HCT116 (cell line): ENCODE measurements around the gene FGF14. TPM values are rescaled to one million over a fixed set of nuclear protein-coding genes. Genes with fewer than 3 reads are reported as not detected.

Experiments
- ATAC-seq: fragments of 200-7000 bp; cut with Tn5 transposase; 2 replicates; pipeline ENCODE4 v1.9.1; 2020; ENCODE audit warnings: mild to moderate bottlenecking, moderate library complexity
- BruUV-seq: library from RNA; stranded (reverse); fragments of 400-500 nt; replicated peaks from 2 replicates; lab custom pipeline; 2021; lab: Mats Ljungman, UMichigan
- CTCF ChIA-PET: fragments of 300-600 bp; sonication (Branson Sonifier 250); formaldehyde crosslinking; loops from one replicate; lab custom pipeline; 2021; ENCODE audit warnings: antibody characterized with exemption; lab: Charles Lee
- POLR2A ChIA-PET: fragments of 300-600, 350-600 bp; sonication (Branson Sonifier 250); formaldehyde crosslinking; loops from one replicate; lab custom pipeline; 2021; ENCODE audit warnings: antibody characterized with exemption; lab: Charles Lee
- RAD21 ChIA-PET, 2 experiments: fragments of 300-600 bp; sonication (Branson Sonifier 250); formaldehyde crosslinking; loops; one replicate each; lab custom pipeline; 2023; ENCODE audit warnings: low total read pairs in 2 of 2; ENCODE audit not compliant: uncharacterized antibody in 2 of 2, unreplicated experiment in 2 of 2, low non-redundant PET in 1 of 2; lab: Charles Lee
- DNase-seq: peaks from one replicate; pipeline ENCODE4 v3.0.0-alpha.2; 2010; ENCODE audit warnings: low read depth, low spot score
- H2AFZ ChIP-seq: fragments of 200-600 bp; shearing (Covaris generic), sonication (generic); 2 replicates; pipeline ENCODE4 v1.6.1; 2017; ENCODE audit warnings: low read depth, mixed run types, mixed read lengths, antibody characterized with exemption, low read length; ENCODE audit not compliant: poor library complexity, severe bottlenecking
- H3K27ac ChIP-seq: 2 replicates; pipeline ENCODE4 v1.5.1; 2012; ENCODE audit warnings: low read depth, low read length
- H3K27me3 ChIP-seq: fragments of 200-600 bp; sonication (generic); 2 replicates; pipeline ENCODE4 v1.6.1; 2016; ENCODE audit warnings: mixed run types, low read length, mixed read lengths; ENCODE audit not compliant: insufficient read depth
- H3K36me3 ChIP-seq, 2 experiments: fragments of 200-500 bp in 1 of 2; fragments of 200-600 bp in 1 of 2; sonication (Bioruptor generic) in 1 of 2; sonication (generic) in 1 of 2; 2 replicates each; pipeline versions ENCODE4 v1.5.1 to v1.6.1; 2014 to 2016; ENCODE audit warnings: low read length in 2 of 2, inconsistent platforms in 1 of 2, mixed read lengths in 1 of 2, mixed run types in 1 of 2; ENCODE audit not compliant: insufficient read depth in 2 of 2, control insufficient read depth in 1 of 2
- H3K4me1 ChIP-seq, 2 experiments: fragments of 200-600 bp in 1 of 2; sonication (generic) in 1 of 2; 2 replicates each; pipeline versions ENCODE4 v1.5.1 to v1.6.1; 2012 to 2017; ENCODE audit warnings: low read length in 2 of 2, inconsistent platforms in 1 of 2, mild to moderate bottlenecking in 1 of 2, mixed read lengths in 1 of 2, mixed run types in 1 of 2, moderate library complexity in 1 of 2; ENCODE audit not compliant: insufficient read depth in 2 of 2, control insufficient read depth in 1 of 2
- H3K4me2 ChIP-seq: fragments of 200-600 bp; sonication (generic); 2 replicates; pipeline ENCODE4 v1.6.1; 2017; ENCODE audit warnings: mixed run types, low read length, mixed read lengths
- H3K4me3 ChIP-seq, 2 experiments: fragments of 200-600 bp in 1 of 2; sonication (generic) in 1 of 2; replicated peaks in 1 of 2; 2 replicates each; pipeline ENCODE4 v1.5.1; 2011 to 2016; ENCODE audit warnings: low read length in 2 of 2, control low read depth in 1 of 2, low read depth in 1 of 2, mild to moderate bottlenecking in 1 of 2, mixed read lengths in 1 of 2, mixed run types in 1 of 2
- H3K79me2 ChIP-seq: fragments of 200-600 bp; sonication (generic); 2 replicates; pipeline ENCODE4 v1.6.1; 2017; ENCODE audit warnings: mild to moderate bottlenecking, mixed run types, low read length, moderate library complexity, mixed read lengths; ENCODE audit not compliant: insufficient read depth
- H3K9ac ChIP-seq: fragments of 200-600 bp; sonication (generic); 2 replicates; pipeline ENCODE4 v1.6.1; 2016; ENCODE audit warnings: low read length, mixed read lengths
- H3K9me2 ChIP-seq: fragments of 200-600 bp; sonication (generic), shearing (Covaris generic); 2 replicates; pipeline ENCODE4 v1.6.1; 2017; ENCODE audit warnings: mixed run types, mild to moderate bottlenecking, moderate library complexity; ENCODE audit not compliant: insufficient read depth
- H3K9me3 ChIP-seq, 2 experiments: fragments of 200-500 bp in 1 of 2; fragments of 200-600 bp in 1 of 2; sonication (Bioruptor generic) in 1 of 2; sonication (generic) in 1 of 2; 2 replicates each; pipeline ENCODE4 v1.6.1; 2014 to 2017; ENCODE audit warnings: low read length in 2 of 2, mixed read lengths in 2 of 2, inconsistent platforms in 1 of 2, low read depth in 1 of 2, mild to moderate bottlenecking in 1 of 2, mixed run types in 1 of 2, moderate library complexity in 1 of 2; ENCODE audit not compliant: control insufficient read depth in 1 of 2, insufficient read depth in 1 of 2
- H4K20me1 ChIP-seq: fragments of 200-600 bp; sonication (generic), shearing (Covaris generic); 2 replicates; pipeline ENCODE4 v1.6.1; 2017; ENCODE audit warnings: mixed run types, mild to moderate bottlenecking, moderate library complexity; ENCODE audit not compliant: insufficient read depth
- CBX3 ChIP-seq: IDR thresholded peaks from 2 replicates; pipeline ENCODE4 v1.6.1; 2012; ENCODE audit warnings: low read depth
- ELF1 ChIP-seq: IDR thresholded peaks from 2 replicates; pipeline ENCODE4 v1.6.1; 2012; ENCODE audit warnings: low read depth, borderline replicate concordance
- EZH2 ChIP-seq: fragments of 200-600 bp; sonication (generic); IDR thresholded peaks from 2 replicates; pipeline ENCODE4 v1.6.1; 2017; ENCODE audit warnings: antibody characterized with exemption, mixed run types
- JUND ChIP-seq: IDR thresholded peaks from 2 replicates; pipeline ENCODE4 v1.6.1; 2012
- POLR2A ChIP-seq: IDR thresholded peaks from 2 replicates; pipeline ENCODE4 v1.7.0; 2011; ENCODE audit warnings: borderline replicate concordance; ENCODE audit not compliant: insufficient read depth, insufficient read length; ENCODE audit errors: extremely low read depth
- POLR2AphosphoS5 ChIP-seq: IDR thresholded peaks from 2 replicates; pipeline ENCODE4 v1.6.1; 2011; ENCODE audit warnings: mild to moderate bottlenecking, low read depth, low read length, moderate library complexity
- RAD21 ChIP-seq: IDR thresholded peaks from 2 replicates; pipeline ENCODE4 v1.6.1; 2012; ENCODE audit warnings: low read depth, mild to moderate bottlenecking
- SRF ChIP-seq: IDR thresholded peaks from 2 replicates; pipeline ENCODE4 v1.6.1; 2012; ENCODE audit warnings: low read depth
- YY1 ChIP-seq: IDR thresholded peaks from 2 replicates; pipeline ENCODE4 v1.6.1; 2011; ENCODE audit warnings: low read length, low read depth, moderate library complexity, mild to moderate bottlenecking; ENCODE audit not compliant: insufficient replicate concordance; ENCODE audit errors: extremely low read depth
- intact Hi-C: fragments of 100-400 bp; cut with micrococcal nuclease; formaldehyde crosslinking; loops from 2 replicates; pipeline ENCODE4 v1.10.0; 2022
- total RNA-seq: library from RNA; stranded (reverse); gene quantifications from one replicate; pipeline ENCODE4 v1.2.1, GENCODE V29; 2021; ENCODE audit not compliant: unreplicated experiment
- TF ChIP-seq, protein P1 (sequence below): IDR thresholded peaks from 2 replicates; pipeline ENCODE4 v1.6.1; 2012

Gene FGF14
- total RNA-seq, 1 experiment from 2014 or later, result not detected

DNA sequence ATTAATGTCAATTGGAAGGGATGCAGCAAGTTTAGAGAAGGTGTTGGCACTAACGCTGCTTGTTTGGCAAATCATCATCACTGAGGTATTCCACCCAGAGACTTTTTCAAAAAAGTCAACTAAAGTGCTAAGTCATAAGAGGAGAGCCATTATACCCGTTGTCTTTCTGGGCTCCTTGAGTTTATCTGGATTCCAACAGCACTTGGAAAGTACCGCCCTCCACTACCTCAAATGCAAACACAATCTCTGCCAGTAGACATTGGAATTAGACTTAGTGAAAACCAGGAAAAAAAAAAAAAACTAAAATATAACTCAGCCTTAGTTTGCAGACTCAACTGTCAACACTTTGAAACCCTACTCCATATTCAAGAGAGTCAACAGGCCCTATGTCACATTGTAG, 683.4 kb downstream of the FGF14 start:
- Histone ChIP-seq H3K27ac (no peak overlapping the region), H3K4me2 (no peak overlapping the region), H3K79me2 (no peaks in the 10 kb centered on the region), H2AFZ (no peak overlapping the region), H3K27me3 (no peaks in the 10 kb centered on the region), H3K9ac (no peak overlapping the region), H3K4me1 (no peaks in the 10 kb centered on the region), H3K36me3 (no peaks in the 10 kb centered on the region), H3K9me3 (peaks cover 0 to 13% of the 10 kb centered on the region in 2 experiments; a peak in 1 of 4 replicates), H3K9me2 (no peaks in the 10 kb centered on the region), H4K20me1 (no peaks in the 10 kb centered on the region), H3K4me3 (no peak overlapping the region)
- POLR2A ChIA-PET, result no interaction called here
- RAD21 ChIA-PET, result no interaction called here
- DNase-seq (no peak), ATAC-seq (no peak)
- TF ChIP-seq JUND (no peak), ELF1 (no peak)
- BruUV-seq, result no TSS peak
- CTCF ChIA-PET, result no interaction called here
- intact Hi-C loops, result no loop called here

- no peak overlapping the region for H2AFZ ChIP-seq
- DNase-seq (no peak), ATAC-seq (no peak)
- intact Hi-C loops, result no loop called here
- no peaks in the 10 kb centered on the region for H3K79me2 ChIP-seq
- BruUV-seq, result no TSS peak
- no peaks in the 10 kb centered on the region for H3K27me3 ChIP-seq
- no peaks in the 10 kb centered on the region for H3K9me2 ChIP-seq
- TF ChIP-seq YY1 (no peak), EZH2 (no peak), SRF (no peak), CBX3 (no peak), POLR2AphosphoS5 (no peak), RAD21 (no peak), POLR2A (no peak), ELF1 (no peak)
- TF ChIP-seq, protein P1, sequence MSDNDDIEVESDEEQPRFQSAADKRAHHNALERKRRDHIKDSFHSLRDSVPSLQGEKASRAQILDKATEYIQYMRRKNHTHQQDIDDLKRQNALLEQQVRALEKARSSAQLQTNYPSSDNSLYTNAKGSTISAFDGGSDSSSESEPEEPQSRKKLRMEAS, result no peak
- H4K20me1 ChIP-seq, result no peaks in the 10 kb centered on the region
- H3K4me3 ChIP-seq, result no peak overlapping the region
- no peaks in the 10 kb centered on the region for H3K4me1 ChIP-seq
- ChIA-PET CTCF (no interaction called here), RAD21 (no interaction called here), POLR2A (no interaction called here)
- no peak overlapping the region for H3K4me2 ChIP-seq
- no peak overlapping the region for H3K9ac ChIP-seq
- peaks cover 0 to 8% of the 10 kb centered on the region in 2 experiments; a peak in 1 of 4 replicates for H3K9me3 ChIP-seq
- H3K27ac ChIP-seq, result no peak overlapping the region
- H3K36me3 ChIP-seq, result no peaks in the 10 kb centered on the region
Observed at GRCh38 chr13:101717353-101717752, 684.5 kb downstream of the FGF14 start.
